ENCODE results near the gene CLNK. TPM values are rescaled to one million over a fixed set of nuclear protein-coding genes. Genes with fewer than 3 reads are reported as not detected.

Gene CLNK
- total RNA-seq, 1 donor from 2014 or later, result not detected

GRCh38 chr4:10502717-10503116 is 181.9 kb downstream of the CLNK start:
- no peak overlapping the region for H3K27ac Mint-ChIP-seq (ENCODE audit: unreplicated experiment)
- DNase-seq (ENCODE audit: low spot score), result no peak
- H3K36me3 Mint-ChIP-seq (ENCODE audit: low read depth), result no peaks in the 10 kb centered on the region
- TF ChIP-seq CTCF (IDR thresholded peaks at IDR 0.05), result no peak
- no peaks in the 10 kb centered on the region for H3K9me3 Mint-ChIP-seq (ENCODE audit: low read depth)
- H3K27me3 Mint-ChIP-seq (ENCODE audit: low read depth), result no peaks in the 10 kb centered on the region
- peaks cover 7% of the 10 kb centered on the region for H3K4me1 Mint-ChIP-seq (ENCODE audit: low read depth)
- no peak overlapping the region for H3K4me3 Mint-ChIP-seq (ENCODE audit: unreplicated experiment)

- no peak overlapping the region for H3K4me3 Mint-ChIP-seq (ENCODE audit: unreplicated experiment)
- no peak for TF ChIP-seq CTCF (IDR thresholded peaks at IDR 0.05)
- no peak for DNase-seq (ENCODE audit: low spot score)
- H3K9me3 Mint-ChIP-seq (ENCODE audit: low read depth), result no peaks in the 10 kb centered on the region
- H3K36me3 Mint-ChIP-seq (ENCODE audit: low read depth), result no peaks in the 10 kb centered on the region
- no peaks in the 10 kb centered on the region for H3K27me3 Mint-ChIP-seq (ENCODE audit: low read depth)
- peaks cover 14% of the 10 kb centered on the region for H3K4me1 Mint-ChIP-seq (ENCODE audit: low read depth)
- no peak overlapping the region for H3K27ac Mint-ChIP-seq (ENCODE audit: unreplicated experiment)
Observed at GRCh38 chr4:10500776-10501175, 183.8 kb downstream of the CLNK start.

- peaks cover 3% of the 10 kb centered on the region for H3K36me3 Mint-ChIP-seq (ENCODE audit: low read depth)
- H3K9me3 Mint-ChIP-seq (ENCODE audit: low read depth), result no peaks in the 10 kb centered on the region
- H3K27me3 Mint-ChIP-seq (ENCODE audit: low read depth), result peaks cover 6% of the 10 kb centered on the region
- no peak overlapping the region for H3K4me3 Mint-ChIP-seq (ENCODE audit: unreplicated experiment)
- H3K4me1 Mint-ChIP-seq (ENCODE audit: low read depth), result peaks cover 14% of the 10 kb centered on the region
- no peak overlapping the region for H3K27ac Mint-ChIP-seq (ENCODE audit: unreplicated experiment)
- no peak for DNase-seq (ENCODE audit: low spot score)
- no peak for TF ChIP-seq CTCF (IDR thresholded peaks at IDR 0.05)
Observed at GRCh38 chr4:10496200-10496599, 188.4 kb downstream of the CLNK start.

GRCh38 chr4:10495651-10496050 is 188.9 kb downstream of the CLNK start:
- H3K27me3 Mint-ChIP-seq (ENCODE audit: low read depth), result peaks cover 6% of the 10 kb centered on the region
- H3K9me3 Mint-ChIP-seq (ENCODE audit: low read depth), result no peaks in the 10 kb centered on the region
- no peak for DNase-seq (ENCODE audit: low spot score)
- peaks cover 3% of the 10 kb centered on the region for H3K36me3 Mint-ChIP-seq (ENCODE audit: low read depth)
- no peak overlapping the region for H3K4me3 Mint-ChIP-seq (ENCODE audit: unreplicated experiment)
- H3K27ac Mint-ChIP-seq (ENCODE audit: unreplicated experiment), result no peak overlapping the region
- no peak for TF ChIP-seq CTCF (IDR thresholded peaks at IDR 0.05)
- peaks cover 9% of the 10 kb centered on the region for H3K4me1 Mint-ChIP-seq (ENCODE audit: low read depth)

GRCh38 chr4:10492464-10492863 is 192.1 kb downstream of the CLNK start:
- no peak overlapping the region for H3K27ac Mint-ChIP-seq (ENCODE audit: unreplicated experiment)

More at GRCh38 chr4:10492464-10492863, 192.1 kb downstream of the CLNK start:
- TF ChIP-seq CTCF (IDR thresholded peaks at IDR 0.05), result no peak
- no peaks in the 10 kb centered on the region for H3K9me3 Mint-ChIP-seq (ENCODE audit: low read depth)
- peaks cover 14% of the 10 kb centered on the region for H3K27me3 Mint-ChIP-seq (ENCODE audit: low read depth)
- H3K4me3 Mint-ChIP-seq (ENCODE audit: unreplicated experiment), result no peak overlapping the region
- H3K36me3 Mint-ChIP-seq (ENCODE audit: low read depth), result peaks cover 3% of the 10 kb centered on the region
- peaks cover 8% of the 10 kb centered on the region for H3K4me1 Mint-ChIP-seq (ENCODE audit: low read depth)
- DNase-seq (ENCODE audit: low spot score), result no peak
